LHCN-M2 (cell line): ENCODE data around the gene ZNF606. TPM values are rescaled to one million over a fixed set of nuclear protein-coding genes. Genes with fewer than 3 reads are reported as not detected.

Experiments
- DNase-seq: peaks from one replicate; pipeline ENCODE4 v3.0.0-alpha.2; 2012; ENCODE audit warnings: low read depth
- total RNA-seq: library from RNA; depleted of rRNA; stranded (reverse); fragments of >200 nt; gene quantifications from 2 replicates; pipeline ENCODE4 v1.2.3, GENCODE V29; 2014; rRNA removed

The ZNF606 gene
- total RNA-seq, 1 experiment from 2014 or later, result 15.6 TPM

- peak; percentile 57 for DNase-seq
Measured at GRCh38 chr19:57934820-57935665, 67.6 kb downstream of the ZNF606 start, which contains the start of gene ZNF418. TSS of gene ZNF418 (minus strand) at chr19:57935402. CDS start at chr19:57933822, 1,580 bp downstream.

- no peak for DNase-seq
Measured at GRCh38 chr19:57927587-57927986, 75.0 kb downstream of the ZNF606 start.

Other genes with a start within 250 kb of the ZNF606 start
- gene ZNF586, start 233.1 kb downstream of the ZNF606 start, total RNA-seq, result 9.6 and 12.2 TPM in 2 replicates
- 2.2 and 3.5 TPM in 2 replicates for gene ZNF552, start 187.9 kb downstream of the ZNF606 start, total RNA-seq
- gene ZNF587B, start 172.5 kb downstream of the ZNF606 start, total RNA-seq, result 6.8 and 7.0 TPM in 2 replicates
- 6.9 and 11.5 TPM in 2 replicates for gene ZNF587, start 153.0 kb downstream of the ZNF606 start, total RNA-seq
- gene ZNF814, start 113.8 kb downstream of the ZNF606 start, total RNA-seq, result 4.9 and 6.9 TPM in 2 replicates
- gene ZNF417, start 86.2 kb downstream of the ZNF606 start, total RNA-seq, result 9.3 and 10.8 TPM in 2 replicates
- 1.5 and 2.4 TPM in 2 replicates for gene ZNF418, start 67.4 kb downstream of the ZNF606 start, total RNA-seq
- 2.9 and 3.7 TPM in 2 replicates for gene ZNF256, start 55.1 kb downstream of the ZNF606 start, total RNA-seq
- gene C19orf18, start 28.3 kb downstream of the ZNF606 start, total RNA-seq, result not detected in 2 replicates
- not detected in 2 replicates for gene ZSCAN1, start 31.2 kb upstream of the ZNF606 start, total RNA-seq
- 0.83 and 1.4 TPM in 2 replicates for gene ZNF135, start 56.5 kb upstream of the ZNF606 start, total RNA-seq
- gene ZSCAN18, start 95.4 kb upstream of the ZNF606 start, total RNA-seq, result 57.6 and 59.5 TPM in 2 replicates
- 10.5 and 11.8 TPM in 2 replicates for gene ZNF329, start 148.0 kb upstream of the ZNF606 start, total RNA-seq
- 12.2 and 12.7 TPM in 2 replicates for gene ZNF274, start 180.2 kb upstream of the ZNF606 start, total RNA-seq
- 43.8 and 49.2 TPM in 2 replicates for gene ZNF544, start 226.1 kb upstream of the ZNF606 start, total RNA-seq